Peyer's patch (tissue), 4 donors: ENCODE data around the gene PSMD1.

ENCODE experiments used
- POLR2A ChIP-seq, 2 donors: fragments of 450-650 bp; IDR thresholded peaks; one replicate each; pipeline ENCODE4 v1.5.1; 2017; ENCODE audit warnings: antibody characterized with exemption in 2 of 2, mild to moderate bottlenecking in 2 of 2, moderate library complexity in 2 of 2
- TF ChIP-seq, protein P1 (sequence below), 6 experiments: fragments of 450-650 bp in 4 of 6; fragments of 200-600 bp in 2 of 6; sonication (generic) in 1 of 6; IDR thresholded peaks; one replicate each; pipeline ENCODE4 v1.5.1; 2017 to 2019; ENCODE audit warnings: antibody characterized with exemption in 6 of 6, mild to moderate bottlenecking in 3 of 6, moderate library complexity in 1 of 6

GRCh38 chr2:231056453-231057416 lies at the start of gene PSMD1:
- TF ChIP-seq, protein P1, sequence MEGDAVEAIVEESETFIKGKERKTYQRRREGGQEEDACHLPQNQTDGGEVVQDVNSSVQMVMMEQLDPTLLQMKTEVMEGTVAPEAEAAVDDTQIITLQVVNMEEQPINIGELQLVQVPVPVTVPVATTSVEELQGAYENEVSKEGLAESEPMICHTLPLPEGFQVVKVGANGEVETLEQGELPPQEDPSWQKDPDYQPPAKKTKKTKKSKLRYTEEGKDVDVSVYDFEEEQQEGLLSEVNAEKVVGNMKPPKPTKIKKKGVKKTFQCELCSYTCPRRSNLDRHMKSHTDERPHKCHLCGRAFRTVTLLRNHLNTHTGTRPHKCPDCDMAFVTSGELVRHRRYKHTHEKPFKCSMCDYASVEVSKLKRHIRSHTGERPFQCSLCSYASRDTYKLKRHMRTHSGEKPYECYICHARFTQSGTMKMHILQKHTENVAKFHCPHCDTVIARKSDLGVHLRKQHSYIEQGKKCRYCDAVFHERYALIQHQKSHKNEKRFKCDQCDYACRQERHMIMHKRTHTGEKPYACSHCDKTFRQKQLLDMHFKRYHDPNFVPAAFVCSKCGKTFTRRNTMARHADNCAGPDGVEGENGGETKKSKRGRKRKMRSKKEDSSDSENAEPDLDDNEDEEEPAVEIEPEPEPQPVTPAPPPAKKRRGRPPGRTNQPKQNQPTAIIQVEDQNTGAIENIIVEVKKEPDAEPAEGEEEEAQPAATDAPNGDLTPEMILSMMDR (IDR thresholded peaks at IDR 0.05): peak; percentile 92 to 97 (median 95)
- peak in 1 of 2 donors; percentile 47 for TF ChIP-seq POLR2A (IDR thresholded peaks at IDR 0.05)
